ENCODE results near the gene ERV3-1. TPM values are rescaled to one million over a fixed set of nuclear protein-coding genes. Genes with fewer than 3 reads are reported as not detected.
"Not testable (repeated sequence)": the region's sequence is repeated elsewhere in the genome, so short reads cannot be mapped to it uniquely, and the experiment has no call there.

The ERV3-1 gene
- polyA plus RNA-seq, 6 donors from 2014 or later = 4.3 to 19.3 (median 9.5) TPM

- Mint-ChIP-seq H3K4me3 (peak overlapping the region in 6 of 8 donors; percentile 20 to 77 (median 65)), H3K4me1 (peaks cover 0 to 17% (median 2%) of the 10 kb centered on the region in 3 donors), H3K9me3 (peaks cover 0 to 2% (median 0%) of the 10 kb centered on the region in 7 donors), H3K27ac (no peak overlapping the region), H3K27me3 (peaks cover 42 to 73% (median 45%) of the 10 kb centered on the region in 3 donors), H3K36me3 (no peaks in the 10 kb centered on the region)
- peak in 1 of 2 donors; percentile 16 for ATAC-seq (ENCODE audit: low read depth in 2 of 2)
- DNase-seq = no peak
These were observed 59.1 kb downstream of the ERV3-1 start for GRCh38 chr7:64947252-64948000.

GRCh38 chr7:64946772-64947171 is 59.7 kb downstream of the ERV3-1 start:
- DNase-seq = no peak
- Mint-ChIP-seq H3K4me3 (peak overlapping the region in 7 of 8 donors; percentile 9 to 77 (median 57)), H3K27ac (peak overlapping the region in 1 of 6 donors; percentile 1), H3K4me1 (peaks cover 0 to 17% (median 2%) of the 10 kb centered on the region in 3 donors), H3K27me3 (peaks cover 42 to 73% (median 45%) of the 10 kb centered on the region in 3 donors), H3K36me3 (no peaks in the 10 kb centered on the region), H3K9me3 (peaks cover 0 to 2% (median 0%) of the 10 kb centered on the region in 7 donors)
- ATAC-seq (ENCODE audit: low read depth in 2 of 2) = peak; percentile 32 to 53

GRCh38 chr7:64945503-64946175 is 60.8 kb downstream of the ERV3-1 start:
- Mint-ChIP-seq H3K27ac (no peak overlapping the region), H3K27me3 (peaks cover 37 to 70% (median 45%) of the 10 kb centered on the region in 3 donors), H3K9me3 (peaks cover 0 to 2% (median 0%) of the 10 kb centered on the region in 7 donors), H3K36me3 (no peaks in the 10 kb centered on the region), H3K4me1 (peaks cover 0 to 5% (median 2%) of the 10 kb centered on the region in 3 donors), H3K4me3 (no peak overlapping the region)
- DNase-seq (no peak), ATAC-seq (ENCODE audit: low read depth in 2 of 2) (no peak)

GRCh38 chr7:64944667-64945502 is 61.6 kb downstream of the ERV3-1 start:
- not testable (repeated sequence) for H3K36me3 Mint-ChIP-seq; ATAC-seq (ENCODE audit: low read depth in 2 of 2); H3K4me3 Mint-ChIP-seq; DNase-seq; H3K4me1 Mint-ChIP-seq; H3K9me3 Mint-ChIP-seq
- Mint-ChIP-seq H3K27me3 (peaks cover 37 to 62% (median 38%) of the 10 kb centered on the region in 3 donors), H3K27ac (peak overlapping the region in 1 of 6 donors; percentile 42)

Other genes starting within 250 kb of the ERV3-1 start
- gene ZNF138, start 212.3 kb downstream of the ERV3-1 start, polyA plus RNA-seq (ENCODE audit: low read depth in 6 of 6) = 10 to 100 TPM; 12.9 to 24.5 (median 21.6) TPM
- gene ZNF273, start 103.4 kb downstream of the ERV3-1 start, polyA plus RNA-seq (ENCODE audit: low read depth in 6 of 6) = 10 to 100 TPM; 10.0 to 18.0 (median 12.6) TPM
- gene ZNF117, start 15.7 kb downstream of the ERV3-1 start, polyA plus RNA-seq (ENCODE audit: low read depth in 6 of 6) = 1 to 10 TPM in 5 of 6 donors, under 1 TPM in 1; 0.46 to 5.4 (median 3.4) TPM